Measurements from ENCODE around the gene KCNH1.

The KCNH1 gene

GRCh38 chr1:210645582-210646257 lies 488.2 kb downstream of the KCNH1 start:
- Histone ChIP-seq H3K4me3 (replicated peaks; ENCODE audit: low read depth, low read length) (no peak overlapping the region), H3K27me3 (replicated peaks; ENCODE audit: control insufficient read depth, insufficient read depth, low read length) (no peaks in the 10 kb centered on the region), H3K36me3 (ENCODE audit: control insufficient read depth, insufficient read depth, low read length) (no peaks in the 10 kb centered on the region)
- DNase-seq (ENCODE audit: extremely low read depth, insufficient read length), result no peak
- no peak for TF ChIP-seq CTCF (IDR thresholded peaks at IDR 0.05; ENCODE audit: insufficient read depth, low read length, poor library complexity, severe bottlenecking)

GRCh38 chr1:210641582-210641981 lies 492.4 kb downstream of the KCNH1 start:
- no peak overlapping the region for H3K4me3 ChIP-seq (replicated peaks; ENCODE audit: low read depth, low read length)
- H3K36me3 ChIP-seq (ENCODE audit: control insufficient read depth, insufficient read depth, low read length), result no peaks in the 10 kb centered on the region
- no peaks in the 10 kb centered on the region for H3K27me3 ChIP-seq (replicated peaks; ENCODE audit: control insufficient read depth, insufficient read depth, low read length)
- no peak for DNase-seq (ENCODE audit: extremely low read depth, insufficient read length)
- TF ChIP-seq CTCF (IDR thresholded peaks at IDR 0.05; ENCODE audit: insufficient read depth, low read length, poor library complexity, severe bottlenecking), result no peak

DNA sequence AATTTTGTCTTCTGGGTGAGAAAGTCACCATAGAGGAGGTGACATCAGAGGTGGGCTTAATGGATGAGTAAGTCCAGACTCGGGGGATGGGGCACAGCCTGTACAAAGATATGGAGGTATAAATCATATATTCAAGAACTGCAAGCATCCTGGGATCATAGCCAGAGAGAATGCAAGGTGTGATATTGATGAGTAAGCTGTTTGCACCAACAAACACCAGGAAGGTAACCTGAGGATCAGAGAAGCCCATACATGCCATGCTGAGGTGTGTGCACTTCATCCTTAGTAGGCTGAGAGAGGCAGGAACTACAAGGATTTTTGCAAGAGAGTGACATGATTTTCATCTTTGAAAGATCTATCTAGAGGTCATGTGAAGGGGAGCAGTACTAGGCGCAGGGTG lies 498.8 kb downstream of the KCNH1 start:
- Histone ChIP-seq H3K4me3 (replicated peaks; ENCODE audit: low read depth, low read length) (no peak overlapping the region), H3K27me3 (replicated peaks; ENCODE audit: control insufficient read depth, insufficient read depth, low read length) (no peaks in the 10 kb centered on the region), H3K36me3 (ENCODE audit: control insufficient read depth, insufficient read depth, low read length) (no peaks in the 10 kb centered on the region)
- no peak for TF ChIP-seq CTCF (IDR thresholded peaks at IDR 0.05; ENCODE audit: insufficient read depth, low read length, poor library complexity, severe bottlenecking)
- no peak for DNase-seq (ENCODE audit: extremely low read depth, insufficient read length)

GRCh38 chr1:210633636-210634035 lies 500.3 kb downstream of the KCNH1 start:
- Histone ChIP-seq H3K27me3 (replicated peaks; ENCODE audit: control insufficient read depth, insufficient read depth, low read length) (no peaks in the 10 kb centered on the region), H3K36me3 (ENCODE audit: control insufficient read depth, insufficient read depth, low read length) (no peaks in the 10 kb centered on the region), H3K4me3 (replicated peaks; ENCODE audit: low read depth, low read length) (no peak overlapping the region)
- no peak for DNase-seq (ENCODE audit: extremely low read depth, insufficient read length)
- TF ChIP-seq CTCF (IDR thresholded peaks at IDR 0.05; ENCODE audit: insufficient read depth, low read length, poor library complexity, severe bottlenecking), result no peak

- Histone ChIP-seq H3K36me3 (ENCODE audit: control insufficient read depth, insufficient read depth, low read length) (no peaks in the 10 kb centered on the region), H3K4me3 (replicated peaks; ENCODE audit: low read depth, low read length) (no peak overlapping the region), H3K27me3 (replicated peaks; ENCODE audit: control insufficient read depth, insufficient read depth, low read length) (no peaks in the 10 kb centered on the region)
- no peak for DNase-seq (ENCODE audit: extremely low read depth, insufficient read length)
- TF ChIP-seq CTCF (IDR thresholded peaks at IDR 0.05; ENCODE audit: insufficient read depth, low read length, poor library complexity, severe bottlenecking), result no peak
Observed at GRCh38 chr1:210633140-210633539, 500.8 kb downstream of the KCNH1 start.

DNA sequence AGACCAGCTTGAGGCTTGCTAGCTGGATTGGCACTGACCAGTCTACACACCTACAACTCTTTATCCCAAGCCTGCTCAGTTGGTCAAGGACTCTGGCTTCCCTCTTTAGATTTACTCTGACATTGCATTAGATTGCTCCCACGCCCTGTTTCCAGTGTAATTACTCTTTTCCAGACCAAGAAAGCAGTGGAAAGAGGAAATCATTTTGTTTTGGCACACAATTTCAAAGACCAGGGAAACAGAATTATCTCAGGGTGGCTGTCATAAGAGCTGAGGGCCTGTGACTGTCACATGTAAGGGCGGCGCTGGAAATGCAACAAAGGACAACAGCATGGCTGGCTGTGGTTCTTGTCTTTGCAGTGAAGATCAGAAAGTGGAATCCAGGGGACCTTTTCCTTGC lies 502.5 kb downstream of the KCNH1 start:
- no peak overlapping the region for H3K4me3 ChIP-seq (replicated peaks; ENCODE audit: low read depth, low read length)
- DNase-seq (ENCODE audit: extremely low read depth, insufficient read length), result no peak
- TF ChIP-seq CTCF (IDR thresholded peaks at IDR 0.05; ENCODE audit: insufficient read depth, low read length, poor library complexity, severe bottlenecking), result no peak
- no peaks in the 10 kb centered on the region for H3K36me3 ChIP-seq (ENCODE audit: control insufficient read depth, insufficient read depth, low read length)
- no peaks in the 10 kb centered on the region for H3K27me3 ChIP-seq (replicated peaks; ENCODE audit: control insufficient read depth, insufficient read depth, low read length)
